Endothelial cell of umbilical vein (primary cell): ENCODE data around the gene TMEM8B.

Source experiments
- CTCF ChIP-seq, 2 donors: IDR thresholded peaks; 1 replicate in 1 of 2; 2 replicates in 1 of 2; pipeline ENCODE4 v1.5.1; 2011; ENCODE audit warnings: low read length in 2 of 2, mild to moderate bottlenecking in 2 of 2, moderate library complexity in 2 of 2, control low read depth in 1 of 2, inconsistent platforms in 1 of 2, low read depth in 1 of 2; ENCODE audit not compliant: insufficient read depth in 1 of 2; ENCODE audit errors: extremely low read depth in 1 of 2
- EZH2 ChIP-seq: IDR thresholded peaks from 2 replicates; pipeline ENCODE4 v1.6.1; 2012; ENCODE audit warnings: borderline replicate concordance, low read depth, mild to moderate bottlenecking, moderate library complexity, low read length, inconsistent platforms; ENCODE audit not compliant: severe bottlenecking
- JUN ChIP-seq: IDR thresholded peaks from 2 replicates; pipeline ENCODE4 v1.6.1; 2011; ENCODE audit warnings: borderline replicate concordance, low read depth; ENCODE audit not compliant: insufficient read length, insufficient read depth
- MAX ChIP-seq: IDR thresholded peaks from 2 replicates; pipeline ENCODE4 v1.6.1; 2011; ENCODE audit not compliant: insufficient read depth, insufficient read length
- POLR2A ChIP-seq: IDR thresholded peaks from 2 replicates; pipeline ENCODE4 v1.6.1; 2012; ENCODE audit warnings: low read depth, mild to moderate bottlenecking, control low read depth, low read length
- POLR2AphosphoS5 ChIP-seq: IDR thresholded peaks from 2 replicates; pipeline ENCODE4 v1.6.1; 2012; ENCODE audit warnings: low read depth, mild to moderate bottlenecking, control low read depth, low read length, moderate library complexity; ENCODE audit not compliant: insufficient read depth

- TF ChIP-seq CTCF (IDR thresholded peaks at IDR 0.05; ENCODE audit: extremely low read depth in 1 of 2, insufficient read depth in 1 of 2, low read depth in 1 of 2, low read length in 2 of 2) (no peak), POLR2A (no peak), JUN (no peak), EZH2 (no peak), MAX (no peak), POLR2AphosphoS5 (no peak)
These were observed 63.0 kb downstream of the TMEM8B start for GRCh38 chr9:35892051-35892450.
